ENCODE results near the gene MAP3K1. TPM values are rescaled to one million over a fixed set of nuclear protein-coding genes. Genes with fewer than 3 reads are reported as not detected.

The MAP3K1 gene
- polyA plus RNA-seq, 5 donors, result 41.7 to 68.9 (median 60.4) TPM

DNA sequence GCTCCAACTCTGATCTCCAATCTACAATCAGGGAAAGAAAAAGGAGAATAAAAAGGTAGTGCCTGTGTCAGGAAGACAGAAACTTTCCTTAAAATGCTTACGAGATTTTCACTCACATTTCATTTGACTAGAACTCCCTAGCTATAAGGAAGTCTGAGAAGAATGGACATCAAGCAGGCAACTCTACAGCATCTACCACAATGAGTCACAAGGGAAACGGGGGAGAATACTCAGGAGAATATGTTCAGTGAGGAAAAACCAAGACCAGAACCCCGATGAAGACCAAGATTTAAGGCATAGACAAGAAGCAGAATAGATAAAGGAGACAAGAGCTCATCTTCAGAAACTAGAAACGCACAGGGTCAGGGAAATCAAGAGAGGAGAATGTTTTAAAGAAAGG lies 85.0 kb downstream of the MAP3K1 start:
- no peak for DNase-seq

DNA sequence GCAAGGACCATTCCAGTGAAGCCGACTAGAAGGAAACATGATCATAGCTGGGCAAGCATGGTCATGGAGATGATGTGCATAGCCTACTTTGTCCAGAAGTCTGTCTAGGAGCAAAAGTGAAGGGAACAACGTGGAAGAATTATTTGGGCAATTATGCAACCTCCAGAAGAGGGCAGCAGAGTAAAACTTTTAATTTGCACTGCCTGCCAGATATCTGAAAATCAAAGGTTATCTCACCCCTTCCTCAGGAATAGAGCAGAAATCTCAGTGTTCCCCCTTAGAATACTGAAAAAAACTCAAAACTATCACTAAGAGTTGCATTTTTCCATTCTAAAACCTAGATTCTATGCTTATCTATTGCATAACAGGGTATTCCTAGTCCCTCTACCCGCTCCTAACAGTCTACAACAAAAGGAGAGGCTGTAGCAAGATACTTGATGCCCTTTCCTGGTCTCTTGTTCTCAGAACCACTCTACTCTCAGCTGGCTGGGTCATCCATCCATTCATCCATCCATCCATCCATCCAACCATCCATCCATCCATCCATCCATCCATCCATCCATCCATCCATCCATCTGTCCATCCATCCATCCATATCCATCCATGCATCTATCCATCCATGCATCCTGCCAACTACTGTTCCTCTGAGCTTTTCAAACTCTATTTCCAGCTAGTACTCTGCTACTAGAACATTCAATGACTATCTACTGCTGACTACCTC lies 85.7 kb downstream of the MAP3K1 start:
- no peak for DNase-seq

DNA sequence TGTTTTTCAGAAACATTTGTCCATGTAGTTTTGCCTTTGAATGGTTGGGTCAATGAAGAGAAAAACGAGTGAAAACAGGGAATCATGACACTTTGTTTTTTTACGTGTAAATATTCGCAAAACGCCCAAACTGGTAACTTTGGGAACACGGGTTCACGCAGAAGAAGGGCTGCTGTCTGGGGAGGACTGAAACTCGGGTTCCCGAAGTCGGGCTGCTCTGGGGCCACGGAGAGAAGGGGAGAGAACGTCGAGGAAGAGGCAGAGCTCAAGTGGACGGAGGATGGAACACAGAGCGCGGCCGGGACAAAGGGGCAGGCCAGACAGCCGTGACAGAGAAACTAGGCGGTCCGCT lies 93.6 kb downstream of the MAP3K1 start:
- no peak for DNase-seq

DNA sequence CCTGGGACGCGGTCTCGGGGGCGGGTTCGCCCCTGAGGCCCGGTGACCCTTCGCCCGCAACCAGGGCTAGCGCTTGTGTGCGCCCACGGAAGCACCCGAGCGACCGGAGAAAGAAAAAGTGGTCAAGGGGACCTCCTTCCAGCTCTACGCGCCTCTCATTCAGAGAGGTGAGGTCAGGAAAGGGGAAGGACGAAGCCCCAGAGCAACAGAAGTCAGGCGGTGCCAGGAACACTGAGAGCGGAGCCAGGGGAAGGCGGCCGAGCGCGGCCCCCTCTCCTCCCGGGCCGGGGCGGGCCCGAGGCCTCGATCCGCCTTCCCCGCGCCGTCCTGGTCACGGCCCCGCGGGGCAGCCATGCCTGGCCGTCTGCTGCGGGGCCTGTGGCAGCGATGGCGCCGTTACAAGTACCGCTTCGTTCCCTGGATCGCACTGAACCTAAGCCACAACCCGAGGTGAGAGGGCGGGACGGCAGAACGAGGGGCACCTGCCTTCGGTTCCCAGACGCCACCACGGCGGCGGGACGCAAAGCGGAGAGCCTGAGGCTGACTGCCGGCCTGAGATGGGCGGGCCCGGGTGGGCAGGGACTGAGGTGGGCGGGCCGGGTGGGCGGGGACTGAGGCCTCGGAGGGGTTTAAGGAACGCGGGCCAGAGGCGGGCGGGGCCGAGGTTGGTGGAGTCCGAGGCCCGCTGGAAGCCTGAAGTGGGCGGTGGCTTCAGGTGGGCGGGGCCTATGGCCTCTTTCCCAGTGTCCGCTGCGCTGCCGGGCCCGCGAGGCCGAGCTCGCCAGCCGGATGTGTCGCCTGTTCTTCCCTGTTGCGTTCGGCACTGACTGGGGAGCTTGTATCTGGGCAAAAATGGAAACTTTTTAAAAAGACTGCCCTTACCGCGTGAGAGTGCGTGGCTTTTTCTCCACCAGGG lies 94.2 kb downstream of the MAP3K1 start, which contains the start of gene SETD9:
TSS of gene SETD9 (plus strand) at position 303 of the 916 bp plus-strand sequence. CDS start at position 353, 50 bp downstream.
- peak; percentile 96 to 97 for DNase-seq

DNA sequence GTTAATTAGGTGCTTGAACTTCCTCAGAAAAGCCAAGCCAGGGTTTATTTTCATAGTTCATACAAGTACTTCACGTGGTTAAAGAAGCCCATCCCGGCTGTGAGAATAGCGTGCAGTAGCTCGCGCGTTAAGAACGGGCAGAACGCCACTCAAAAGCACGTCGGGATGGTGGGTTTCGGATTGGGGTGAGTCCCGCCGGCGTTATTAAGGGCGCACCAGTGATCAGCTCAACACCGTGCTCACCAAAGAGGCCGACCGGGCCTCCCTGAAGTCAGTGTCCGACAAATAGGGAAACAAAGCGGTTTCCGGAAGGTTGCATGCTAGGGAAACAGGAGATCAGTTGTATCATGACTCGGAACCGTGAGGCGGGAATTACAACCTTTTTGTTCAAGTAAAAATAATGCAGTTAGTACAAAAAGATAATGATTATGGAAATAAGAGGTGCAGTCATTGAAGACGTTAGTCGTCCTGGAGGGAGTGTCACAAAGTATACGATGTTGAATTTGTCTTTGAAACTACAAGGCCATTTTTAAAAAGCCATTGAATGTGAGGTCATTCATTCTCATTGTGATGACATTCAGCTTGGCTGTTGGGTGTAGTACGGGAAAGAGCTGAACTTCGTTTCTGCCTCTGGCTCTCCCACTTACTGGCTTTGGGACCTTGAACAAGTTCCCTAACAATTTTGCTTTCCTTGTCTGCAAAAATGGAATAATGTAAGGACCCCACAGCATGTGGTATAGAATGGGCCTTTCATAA lies 95.0 kb downstream of the MAP3K1 start:
- peak in 1 of 2 donors; percentile 28 for DNase-seq

DNA sequence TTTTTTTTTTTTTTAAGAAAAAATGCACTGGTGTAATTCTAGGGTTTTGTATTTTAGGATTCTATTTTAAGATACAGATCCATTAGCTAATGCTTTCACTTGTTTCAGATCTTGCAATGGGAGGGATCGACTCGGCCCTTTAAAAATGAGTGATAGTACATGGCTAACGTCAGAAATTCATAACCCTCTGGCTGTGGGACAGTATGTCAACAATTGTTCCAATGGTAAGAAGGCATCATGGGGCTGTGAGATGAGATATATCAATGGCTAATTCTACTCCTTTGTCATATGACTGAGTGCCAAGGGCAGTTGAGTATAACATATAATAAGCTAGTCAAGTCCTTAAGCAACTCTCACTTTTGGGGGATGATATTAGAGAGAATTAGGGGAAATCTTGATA lies 98.4 kb downstream of the MAP3K1 start:
- no peak for DNase-seq

DNA sequence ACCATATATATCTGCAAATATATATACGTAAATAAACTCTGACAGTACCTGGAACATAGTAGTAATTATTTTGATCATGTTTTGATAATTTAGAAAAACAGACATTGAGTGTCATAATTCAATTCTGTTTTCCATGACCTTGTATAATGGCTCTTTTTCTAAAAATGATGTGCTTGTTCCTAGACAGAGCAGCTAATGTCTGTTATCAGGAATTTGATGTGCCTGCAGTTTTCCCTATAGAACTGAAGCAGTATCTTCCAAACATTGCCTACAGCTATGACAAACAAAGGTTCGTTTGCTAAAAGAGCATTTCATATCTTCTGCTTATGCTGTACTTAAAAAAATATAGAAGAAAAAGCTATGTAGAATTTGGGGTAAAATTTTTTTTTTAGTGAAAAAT lies 99.3 kb downstream of the MAP3K1 start:
- DNase-seq, result no peak

DNA sequence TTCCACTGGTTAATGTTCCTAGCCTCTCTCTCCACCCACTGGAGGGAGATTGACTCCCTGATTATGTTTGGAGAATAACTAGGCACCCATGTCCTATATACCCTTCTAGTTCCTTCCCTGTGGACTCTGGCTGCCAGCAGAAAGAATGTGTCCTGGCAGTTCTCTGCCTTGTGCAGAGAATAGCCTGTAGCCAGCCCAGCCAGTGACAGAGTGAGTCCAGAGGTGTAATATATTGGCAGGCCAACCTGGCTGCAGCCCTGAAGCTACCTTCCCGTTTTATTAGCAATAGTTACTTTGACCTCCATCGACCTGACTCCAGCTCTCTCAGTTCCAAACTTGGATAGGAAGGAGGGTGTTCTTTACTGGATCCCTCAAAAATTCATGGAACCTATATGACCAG lies 102.2 kb downstream of the MAP3K1 start:
- DNase-seq, result no peak

DNA sequence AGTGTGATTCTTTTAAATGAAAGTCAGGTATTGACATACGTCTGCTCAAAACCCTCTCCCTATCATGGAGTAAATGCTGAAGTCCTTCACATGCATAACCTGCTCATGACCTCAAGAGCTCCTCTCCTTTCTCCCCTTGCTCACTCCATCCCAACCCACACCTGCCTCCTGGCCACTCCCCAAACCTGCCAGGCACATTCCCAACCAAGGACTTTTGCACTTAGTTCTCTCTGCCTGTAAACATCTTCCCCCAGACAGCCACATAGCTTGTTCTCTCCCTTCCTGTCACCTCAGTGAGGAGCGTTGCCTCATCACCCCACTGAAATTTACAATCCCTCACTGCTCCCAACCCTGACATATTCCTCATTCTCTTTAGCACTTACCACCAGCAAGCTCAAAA lies 102.7 kb downstream of the MAP3K1 start:
- no peak for DNase-seq

DNA sequence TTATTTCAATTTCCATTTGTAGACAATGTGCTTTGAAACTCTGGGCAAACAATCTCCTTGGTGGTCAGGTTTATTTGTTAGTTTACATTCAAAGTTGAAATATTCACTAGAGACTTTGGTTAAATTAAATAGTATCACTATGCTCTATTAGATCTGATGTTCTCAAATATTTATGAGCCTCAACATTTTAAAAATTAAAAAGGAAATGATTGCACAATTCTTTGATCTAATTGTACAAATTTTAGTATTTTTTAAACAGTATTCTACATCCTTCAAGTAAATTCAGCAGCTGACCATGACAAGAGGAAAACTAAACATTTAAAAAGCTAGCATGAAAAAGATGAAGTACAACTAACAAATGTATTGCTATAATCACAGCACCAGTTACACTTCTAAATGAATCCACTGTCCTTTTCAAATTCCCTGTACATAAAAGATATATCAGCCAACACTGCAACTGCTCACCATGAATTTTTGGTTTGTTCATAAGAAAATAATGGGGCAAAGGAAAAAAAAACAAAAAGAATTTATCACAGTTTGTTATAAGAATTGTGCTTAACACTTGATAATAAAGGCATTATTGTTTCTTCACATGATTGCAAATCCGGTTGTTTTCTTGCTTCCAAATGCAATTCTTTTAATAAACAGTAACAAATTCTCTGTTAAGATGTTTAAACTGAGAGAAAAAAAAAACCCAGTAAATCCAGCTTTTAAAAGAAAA lies 104.8 kb downstream of the MAP3K1 start:
- DNase-seq, result no peak

DNA sequence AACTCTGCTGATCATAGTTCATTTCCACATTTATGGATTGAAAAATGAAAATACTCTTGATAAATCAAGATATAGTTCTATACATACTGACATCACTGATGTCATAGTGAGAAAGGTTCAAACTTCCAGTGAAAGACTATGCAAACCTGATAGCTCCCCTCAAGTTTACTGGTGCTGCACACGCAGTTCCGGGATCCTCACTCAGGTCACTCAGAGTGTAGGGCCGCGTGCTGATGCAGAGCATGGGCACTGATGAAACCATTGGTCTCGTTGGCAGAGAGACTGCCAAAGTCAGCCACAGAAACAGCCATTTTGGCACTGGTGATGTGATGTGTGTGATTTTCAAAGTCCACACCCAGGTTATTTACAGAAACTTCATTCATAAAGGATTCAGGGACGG lies 107.6 kb downstream of the MAP3K1 start:
- no peak for DNase-seq

DNA sequence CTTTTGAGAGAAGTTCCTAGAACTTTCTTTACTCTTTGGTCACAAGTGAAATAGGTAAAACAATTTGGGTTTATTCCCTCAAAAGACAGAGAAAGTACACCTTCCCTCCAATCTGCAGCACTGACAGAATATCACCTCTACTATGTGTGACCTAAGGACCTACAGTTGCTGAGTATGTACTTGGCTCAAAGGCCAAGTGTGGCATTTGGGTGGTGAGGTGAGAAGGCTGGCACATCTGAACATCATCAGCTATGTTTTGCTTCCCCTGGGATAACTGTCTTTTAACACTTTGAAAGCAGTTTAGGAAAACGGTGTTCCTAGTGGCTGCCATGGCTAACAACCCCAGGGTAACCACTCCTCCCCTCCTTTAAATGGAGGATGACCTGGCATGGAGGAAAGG lies 119.0 kb downstream of the MAP3K1 start:
- no peak for DNase-seq

DNA sequence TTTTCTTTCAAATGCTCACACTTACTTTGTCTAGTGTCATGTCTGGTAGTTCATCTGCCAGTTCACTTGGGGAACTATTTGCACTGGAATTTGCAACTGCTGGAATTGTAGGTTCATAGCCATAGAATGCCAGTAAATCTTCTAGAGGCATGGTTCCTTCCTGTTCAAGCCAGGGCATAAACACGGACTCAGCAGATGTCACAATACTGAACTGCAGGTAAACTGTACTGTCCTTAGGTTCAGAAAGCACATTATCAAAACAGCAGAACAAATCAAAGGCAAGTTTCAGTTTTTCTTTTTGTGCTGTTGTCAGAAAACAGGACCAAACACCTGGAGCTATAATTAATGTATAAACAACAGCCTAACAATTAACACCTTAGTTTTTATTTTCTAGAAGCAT lies 123.5 kb downstream of the MAP3K1 start:
- DNase-seq, result no peak

DNA sequence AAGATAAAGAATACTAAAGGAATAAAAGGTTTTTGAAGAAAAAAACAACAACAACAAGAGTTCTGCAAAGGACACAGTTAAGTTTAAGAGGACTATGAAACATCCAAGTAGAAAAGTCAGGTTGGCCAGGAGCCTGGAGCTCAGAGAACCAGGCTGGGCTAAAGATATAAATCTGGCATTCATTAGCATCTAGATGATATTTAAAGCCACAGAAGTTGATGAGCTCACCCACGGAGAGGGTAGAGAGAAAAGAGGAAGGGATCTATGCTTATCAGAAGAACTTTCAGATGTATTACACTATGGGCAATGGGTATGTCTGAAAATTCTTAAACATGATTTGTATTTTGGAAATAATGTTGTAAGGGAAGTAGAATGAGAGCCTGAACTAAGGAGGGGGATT lies 126.6 kb downstream of the MAP3K1 start:
- DNase-seq, result no peak

Other genes with a start within 250 kb of the MAP3K1 start
- gene SETD9, start 94.0 kb downstream of the MAP3K1 start, polyA plus RNA-seq (ENCODE audit: insufficient read depth in 1 of 5, insufficient read length in 5 of 5, low replicate concordance in 1 of 5), result 10 to 100 TPM in 4 of 5 donors, 1 to 10 TPM in 1; 3.8 to 21.7 (median 17.5) TPM
- gene MIER3, start 136.6 kb downstream of the MAP3K1 start, polyA plus RNA-seq (ENCODE audit: insufficient read depth in 1 of 5, insufficient read length in 5 of 5, low replicate concordance in 1 of 5), result 10 to 100 TPM; 26.6 to 51.5 (median 36.8) TPM